H1 (cell line): ENCODE data around the gene DISC1. TPM values are rescaled to one million over a fixed set of nuclear protein-coding genes. Genes with fewer than 3 reads are reported as not detected.

ENCODE experiments used
- CTCF ChIA-PET: fragments of 300-600 bp; sonication (Branson Sonifier 250); formaldehyde crosslinking; loops from one replicate; lab custom pipeline; 2021; ENCODE audit not compliant: partially characterized antibody; lab: Charles Lee
- POLR2A ChIA-PET: fragments of 300-600 bp; sonication (Branson Sonifier 250); formaldehyde crosslinking; loops from one replicate; lab custom pipeline; 2021; ENCODE audit warnings: inconsistent platforms; ENCODE audit not compliant: partially characterized antibody; lab: Charles Lee
- DNase-seq, 2 experiments: peaks; one replicate each; pipeline versions ENCODE4 v3.0.0 to v3.0.0-alpha.2; 2010 to 2022; ENCODE audit warnings: low spot score in 2 of 2, low read depth in 1 of 2, mixed read lengths in 1 of 2
- FAIRE-seq: peaks from 2 replicates; lab custom pipeline; 2011; peaks lifted over from hg19 to GRCh38; lab: Jason Lieb, UNC
- H2AFZ ChIP-seq: 2 replicates; pipeline ENCODE4 v1.8.1; 2012; ENCODE audit warnings: low read length, inconsistent platforms
- H2AK5ac ChIP-seq: 2 replicates; pipeline ENCODE4 v1.6.1; 2013; ENCODE audit warnings: low read depth, low read length
- H2BK120ac ChIP-seq: replicated peaks from 2 replicates; pipeline ENCODE3; 2013; ENCODE audit warnings: low read depth, low read length, inconsistent platforms
- H2BK12ac ChIP-seq: 2 replicates; pipeline ENCODE4 v1.6.1; 2013; ENCODE audit warnings: low read depth, low read length
- H2BK15ac ChIP-seq: 2 replicates; pipeline ENCODE4 v1.6.1; 2013; ENCODE audit warnings: low read length
- H2BK20ac ChIP-seq: 2 replicates; pipeline ENCODE4 v1.6.1; 2013; ENCODE audit warnings: low read length
- H2BK5ac ChIP-seq: 2 replicates; pipeline ENCODE4 v1.6.1; 2013; ENCODE audit warnings: low read depth, low read length
- H3K14ac ChIP-seq: 2 replicates; pipeline ENCODE4 v1.6.1; 2013; ENCODE audit warnings: inconsistent platforms; ENCODE audit not compliant: insufficient read length
- H3K18ac ChIP-seq: 2 replicates; pipeline ENCODE4 v1.6.1; 2013; ENCODE audit warnings: low read length; ENCODE audit errors: extremely low read depth
- H3K23ac ChIP-seq: 2 replicates; pipeline ENCODE4 v1.6.1; 2013; ENCODE audit warnings: inconsistent platforms; ENCODE audit not compliant: insufficient read length
- H3K23me2 ChIP-seq: 2 replicates; pipeline ENCODE4 v1.6.1; 2013; ENCODE audit warnings: low read depth, low read length
- H3K27ac ChIP-seq: 2 replicates; pipeline ENCODE4 v1.6.1; 2011; ENCODE audit warnings: low read depth, low read length, inconsistent platforms
- H3K27me3 ChIP-seq, 4 experiments: replicated peaks in 1 of 4; 1 replicate in 1 of 4; 2 replicates in 3 of 4; pipeline versions ENCODE4 v1.6.1 to v1.8.1; 2011 to 2013; ENCODE audit warnings: low read length in 3 of 4, mild to moderate bottlenecking in 3 of 4, inconsistent platforms in 2 of 4, mixed read lengths in 2 of 4, moderate library complexity in 1 of 4; ENCODE audit not compliant: control insufficient read depth in 3 of 4, insufficient read depth in 3 of 4; ENCODE audit errors: extremely low read depth in 1 of 4
- H3K36me3 ChIP-seq, 4 experiments: 2 replicates each; pipeline versions ENCODE4 v1.6.1 to v1.8.1; 2011 to 2013; ENCODE audit warnings: mild to moderate bottlenecking in 4 of 4, low read length in 3 of 4, moderate library complexity in 2 of 4, control low read depth in 1 of 4, inconsistent platforms in 1 of 4; ENCODE audit not compliant: insufficient read depth in 4 of 4, control insufficient read depth in 2 of 4
- H3K4ac ChIP-seq: replicated peaks from 2 replicates; pipeline ENCODE3; 2013; ENCODE audit warnings: low read length, low read depth, mixed read lengths, inconsistent platforms; ENCODE audit not compliant: insufficient read length
- H3K4me1 ChIP-seq, 4 experiments: replicated peaks in 1 of 4; 1 replicate in 1 of 4; 2 replicates in 3 of 4; pipeline versions ENCODE4 v1.6.1 to v1.8.1; 2011 to 2013; ENCODE audit warnings: low read length in 3 of 4, inconsistent platforms in 2 of 4, mixed read lengths in 1 of 4; ENCODE audit not compliant: insufficient read depth in 4 of 4, control insufficient read depth in 3 of 4
- H3K4me2 ChIP-seq, 2 experiments: 2 replicates each; pipeline versions ENCODE4 v1.6.1 to v1.8.1; 2011 to 2013; ENCODE audit warnings: low read depth in 2 of 2, low read length in 2 of 2, control low read depth in 1 of 2, inconsistent platforms in 1 of 2, mild to moderate bottlenecking in 1 of 2; ENCODE audit not compliant: insufficient read depth in 1 of 2
- H3K4me3 ChIP-seq, 4 experiments: fragments of 200-600, 300-600 bp in 1 of 4; sonication (generic), shearing (Covaris generic), sonication (Bioruptor Twin) in 1 of 4; 2 replicates each; pipeline versions ENCODE4 v1.5.1 to v1.8.1; 2011 to 2016; ENCODE audit warnings: low read length in 4 of 4, low read depth in 3 of 4, control low read depth in 2 of 4, inconsistent platforms in 2 of 4, mild to moderate bottlenecking in 2 of 4, mixed read lengths in 1 of 4, moderate library complexity in 1 of 4; ENCODE audit not compliant: insufficient read depth in 2 of 4; ENCODE audit errors: extremely low read depth in 1 of 4
- H3K56ac ChIP-seq: replicated peaks from 2 replicates; pipeline ENCODE3; 2013; ENCODE audit warnings: low read depth, mild to moderate bottlenecking, mixed read lengths, low read length, inconsistent platforms; ENCODE audit not compliant: insufficient read length
- H3K79me1 ChIP-seq: 2 replicates; pipeline ENCODE4 v1.6.1; 2013; ENCODE audit warnings: low read depth, low read length, control low read depth
- H3K79me2 ChIP-seq, 2 experiments: 2 replicates each; pipeline versions ENCODE4 v1.6.1 to v1.8.1; 2012 to 2013; ENCODE audit warnings: low read length in 2 of 2, mild to moderate bottlenecking in 2 of 2, inconsistent platforms in 1 of 2; ENCODE audit not compliant: insufficient read depth in 2 of 2, control insufficient read depth in 1 of 2
- H3K9ac ChIP-seq, 4 experiments: replicated peaks in 1 of 4; 1 replicate in 1 of 4; 2 replicates in 3 of 4; pipeline versions ENCODE4 v1.6.1 to v1.8.1; 2011 to 2013; ENCODE audit warnings: low read depth in 3 of 4, low read length in 3 of 4, control low read depth in 2 of 4, mild to moderate bottlenecking in 2 of 4, moderate library complexity in 2 of 4, inconsistent platforms in 1 of 4; ENCODE audit errors: extremely low read depth in 1 of 4
- H3K9me3 ChIP-seq, 2 experiments: 2 replicates each; pipeline versions ENCODE4 v1.6.1 to v1.8.1; 2012 to 2013; ENCODE audit warnings: mild to moderate bottlenecking in 2 of 2, moderate library complexity in 2 of 2, control low read depth in 1 of 2, inconsistent platforms in 1 of 2, low read depth in 1 of 2, low read length in 1 of 2, mixed read lengths in 1 of 2; ENCODE audit not compliant: insufficient read depth in 2 of 2
- H4K20me1 ChIP-seq, 2 experiments: replicated peaks in 1 of 2; 2 replicates each; pipeline versions ENCODE3 to v1.8.1; 2011 to 2013; ENCODE audit warnings: inconsistent platforms in 2 of 2, low read length in 2 of 2, mild to moderate bottlenecking in 1 of 2; ENCODE audit not compliant: insufficient read depth in 2 of 2, control insufficient read depth in 1 of 2
- H4K5ac ChIP-seq: 2 replicates; pipeline ENCODE4 v1.6.1; 2013; ENCODE audit warnings: low read length, low read depth, mixed read lengths, inconsistent platforms; ENCODE audit not compliant: insufficient read length
- H4K8ac ChIP-seq: 2 replicates; pipeline ENCODE4 v1.8.0; 2013; ENCODE audit warnings: mild to moderate bottlenecking, moderate library complexity, low read length, inconsistent platforms; ENCODE audit not compliant: insufficient read depth; ENCODE audit errors: extremely low read depth
- H4K91ac ChIP-seq: replicated peaks from 2 replicates; pipeline ENCODE3; 2013; ENCODE audit warnings: low read length, mixed read lengths, inconsistent platforms; ENCODE audit not compliant: insufficient read length
- BRCA1 ChIP-seq: IDR thresholded peaks from 2 replicates; pipeline ENCODE4 v1.6.1; 2012; ENCODE audit warnings: low read depth, low read length, improper control_type of control experiment
- CBX8 ChIP-seq: fragments of 300-800, 300-1000 bp; sonication (generic); IDR thresholded peaks from 2 replicates; pipeline ENCODE4 v1.7.1; 2016; ENCODE audit warnings: low read depth, low read length, borderline replicate concordance
- CREB1 ChIP-seq: IDR thresholded peaks from 2 replicates; pipeline ENCODE4 v1.6.1; 2012; ENCODE audit warnings: inconsistent platforms
- GTF2F1 ChIP-seq: IDR thresholded peaks from 2 replicates; pipeline ENCODE4 v1.6.1; 2012; ENCODE audit warnings: low read depth, low read length, improper control_type of control experiment, borderline replicate concordance
- HDAC6 ChIP-seq: IDR thresholded peaks from one replicate; pipeline ENCODE4 v1.7.1; 2012; ENCODE audit warnings: low read depth, mild to moderate bottlenecking, inconsistent platforms, low read length, moderate library complexity
- KDM4A ChIP-seq: IDR thresholded peaks from one replicate; pipeline ENCODE4 v1.7.1; 2012; ENCODE audit warnings: low read depth, mild to moderate bottlenecking, moderate library complexity, low read length, inconsistent platforms; ENCODE audit not compliant: severe bottlenecking
- KDM5A ChIP-seq: fragments of 200-600 bp; IDR thresholded peaks from 2 replicates; pipeline ENCODE4 v1.7.1; 2012; ENCODE audit warnings: mild to moderate bottlenecking, low read length, inconsistent platforms, mixed read lengths
- RFX5 ChIP-seq: IDR thresholded peaks from 2 replicates; pipeline ENCODE4 v1.6.1; 2011; ENCODE audit warnings: low read depth, low read length, improper control_type of control experiment, borderline replicate concordance
- RNF2 ChIP-seq: fragments of 200-900, 300-1000 bp; sonication (generic); IDR thresholded peaks from 2 replicates; pipeline ENCODE4 v1.7.1; 2016; ENCODE audit warnings: borderline replicate concordance, low read depth, mild to moderate bottlenecking, antibody characterized with exemption, low read length; ENCODE audit not compliant: poor library complexity, severe bottlenecking; ENCODE audit errors: missing control alignments
- SIN3A ChIP-seq, 2 experiments: IDR thresholded peaks in 1 of 2; conservative IDR thresholded peaks in 1 of 2; 2 replicates each; pipeline ENCODE4 v1.6.1; 2011 to 2012; ENCODE audit warnings: low read length in 2 of 2, improper control_type of control experiment in 1 of 2, low read depth in 1 of 2, mild to moderate bottlenecking in 1 of 2
- SP4 ChIP-seq: IDR thresholded peaks from 2 replicates; pipeline ENCODE4 v1.6.1; 2012; ENCODE audit warnings: low read length, inconsistent platforms
- TAF1 ChIP-seq: IDR thresholded peaks from 2 replicates; pipeline ENCODE4 v1.6.1; 2011; ENCODE audit warnings: mild to moderate bottlenecking, low read depth, low read length
- TAF7 ChIP-seq: optimal IDR thresholded peaks from 2 replicates; pipeline ENCODE3; 2011; ENCODE audit warnings: low read depth, mild to moderate bottlenecking, inconsistent platforms, low read length, moderate library complexity, borderline replicate concordance
- TEAD4 ChIP-seq: IDR thresholded peaks from 2 replicates; pipeline ENCODE4 v1.6.1; 2012; ENCODE audit warnings: low read depth, low read length, inconsistent platforms, mixed read lengths
- YY1 ChIP-seq: IDR thresholded peaks from 2 replicates; pipeline ENCODE4 v1.6.1; 2011; ENCODE audit warnings: low read depth, mild to moderate bottlenecking, low read length
- WGBS, 2 experiments: shearing (Covaris generic) in 1 of 2; methylation state at CpG; one replicate each; pipeline versions ENCODE4 v1.1.6 to v1.1.7; 2013 to 2015; ENCODE audit warnings: low lambda C conversion rate in 2 of 2, mixed read lengths in 2 of 2, inconsistent platforms in 1 of 2, low coverage in 1 of 2, missing lambda C conversion rate in 1 of 2; ENCODE audit not compliant: insufficient replicate concordance in 2 of 2, insufficient coverage in 1 of 2, insufficient read length in 1 of 2; ENCODE audit errors: extremely low coverage in 1 of 2, missing lambda C conversion rate in 1 of 2; 5-methylcytosine and 5-hydroxymethylcytosine counted together
- polyA plus RNA-seq, 7 experiments: library from polyadenylated mRNA; depleted of rRNA in 3 of 7; stranded (reverse) in 5 of 7; unstranded in 2 of 7; fragments of >200 nt in 5 of 7; fragments of 200-250 nt in 2 of 7; gene quantifications; 1 replicate in 5 of 7; 2 replicates in 1 of 7; 4 replicates in 1 of 7; pipeline versions ENCODE4 v1.2.1 to v1.2.3, GENCODE V29; 2011 to 2013; ENCODE audit warnings: missing spikeins in 2 of 7, mixed read lengths in 2 of 7
- total RNA-seq: library from RNA; stranded (reverse); fragmentation: NEBNext Ultra II Directional; extraction: Animal tissue kit (Norgen Biotek cat#: 25700); gene quantifications from 2 replicates; pipeline ENCODE4 v1.2.1, GENCODE V29; 2021

Gene DISC1
- total and polyA plus RNA-seq, 2 of the 8 experiments (the other 6 are each of a cell fraction or from before 2014, with no cell fraction given), result 1.1 to 3.5 TPM

DNA sequence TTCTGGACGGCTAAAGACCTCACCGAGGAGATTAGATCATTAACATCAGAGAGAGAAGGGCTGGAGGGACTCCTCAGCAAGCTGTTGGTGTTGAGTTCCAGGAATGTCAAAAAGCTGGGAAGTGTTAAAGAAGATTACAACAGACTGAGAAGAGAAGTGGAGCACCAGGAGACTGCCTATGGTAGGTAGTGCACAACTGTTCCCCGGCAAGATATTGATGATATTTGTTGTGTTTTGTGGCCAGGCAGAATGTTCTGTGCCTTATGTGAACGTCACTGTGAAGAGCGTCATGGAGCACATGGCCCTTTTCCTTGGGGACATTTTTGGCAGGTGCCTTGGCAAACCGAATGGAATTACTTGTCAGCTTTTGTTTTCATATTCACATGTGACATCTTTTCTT is 191.7 kb downstream of the DISC1 start:
- no peak overlapping the region for H2BK15ac ChIP-seq
- no peak overlapping the region for H2AK5ac ChIP-seq
- H3K9me3 ChIP-seq, result no peaks in the 10 kb centered on the region
- no peak overlapping the region for H2BK20ac ChIP-seq
- ChIA-PET CTCF (interaction anchor here (4.1 kb wide), 1 partner anchor 11 kb away, joined by 25 read pairs; no protein-coding TSS in a partner anchor), POLR2A (interaction anchor here (1.9 kb wide), 1 partner anchor 10 kb away, joined by 4 read pairs; no protein-coding TSS in a partner anchor)
- H3K4ac ChIP-seq, result no peak overlapping the region
- no peak overlapping the region for H3K4me3 ChIP-seq
- H3K36me3 ChIP-seq, result no peaks in the 10 kb centered on the region
- H2BK5ac ChIP-seq, result no peak overlapping the region
- H3K79me2 ChIP-seq, result no peaks in the 10 kb centered on the region
- H3K4me1 ChIP-seq, result no peaks in the 10 kb centered on the region
- no peak overlapping the region for H3K23ac ChIP-seq
- H3K27ac ChIP-seq, result no peak overlapping the region
- no peak overlapping the region for H3K14ac ChIP-seq
- no peaks in the 10 kb centered on the region for H3K79me1 ChIP-seq
- no peaks in the 10 kb centered on the region for H3K23me2 ChIP-seq
- no peak overlapping the region for H3K56ac ChIP-seq
- FAIRE-seq (no peak), DNase-seq (no peak)
- H2BK120ac ChIP-seq, result no peak overlapping the region
- H2AFZ ChIP-seq, result no peak overlapping the region
- no peak overlapping the region for H3K18ac ChIP-seq
- H3K4me2 ChIP-seq, result no peak overlapping the region
- H3K27me3 ChIP-seq, result peaks cover 0 to 1% (median 0%) of the 10 kb centered on the region in 4 experiments; a peak in 1 of 7 replicates
- H3K9ac ChIP-seq, result no peak overlapping the region
- H4K8ac ChIP-seq, result no peak overlapping the region
- no peak overlapping the region for H4K91ac ChIP-seq
- H2BK12ac ChIP-seq, result no peak overlapping the region
- WGBS, 2 experiments, result 84% methylated on average over 6 of the region's 6 CpGs; no CpG with 5 or more reads in 1 of the 2 experiments
- no peak overlapping the region for H4K5ac ChIP-seq
- no peaks in the 10 kb centered on the region for H4K20me1 ChIP-seq
- TF ChIP-seq SP4, result no peak
- no peak for TF ChIP-seq BRCA1
- no peak for TF ChIP-seq YY1
- TF ChIP-seq TAF7, result no peak
- no peak for TF ChIP-seq CREB1
- no peak for TF ChIP-seq KDM4A
- TF ChIP-seq HDAC6, result no peak
- no peak for TF ChIP-seq CBX8
- TF ChIP-seq RFX5, result no peak
- TF ChIP-seq RNF2, result no peak
- TF ChIP-seq SIN3A (conservative IDR thresholded peaks at IDR 0.05 in 1 of 2, IDR thresholded peaks at IDR 0.05 in 1 of 2; ENCODE audit: low read depth in 1 of 2, low read length in 2 of 2), result no peak
- no peak for TF ChIP-seq KDM5A
- TF ChIP-seq TAF1, result no peak
- TF ChIP-seq TEAD4, result no peak
- no peak for TF ChIP-seq GTF2F1
